DOHH2 (cell line): Measurements from ENCODE around the gene DUXB.

Experiments
- H3F3A ChIP-seq: fragments of 200-600 bp; sonication (generic), shearing (Covaris generic); 2 replicates; pipeline ENCODE4 v1.6.0; 2016; ENCODE audit warnings: antibody characterized with exemption, mild to moderate bottlenecking; ENCODE audit not compliant: control insufficient read depth, insufficient read depth
- H3K27ac ChIP-seq: fragments of 200-600 bp; sonication (generic); 2 replicates; pipeline ENCODE4 v1.5.1; 2014; ENCODE audit warnings: low read depth, mild to moderate bottlenecking, low read length, moderate library complexity
- H3K27me3 ChIP-seq: fragments of 200-600 bp; sonication (generic); 2 replicates; pipeline ENCODE4 v1.6.1; 2014; ENCODE audit warnings: mild to moderate bottlenecking, low read length, mixed read lengths; ENCODE audit not compliant: control insufficient read depth
- H3K36me3 ChIP-seq: fragments of 200-600 bp; sonication (generic); 2 replicates; pipeline ENCODE4 v1.6.1; 2014; ENCODE audit warnings: mild to moderate bottlenecking, low read length, moderate library complexity, mixed read lengths; ENCODE audit not compliant: control insufficient read depth
- H3K4me1 ChIP-seq: fragments of 200-600 bp; sonication (generic); 2 replicates; pipeline ENCODE4 v1.6.1; 2014; ENCODE audit warnings: mild to moderate bottlenecking, low read length, mixed read lengths; ENCODE audit not compliant: control insufficient read depth
- H3K4me2 ChIP-seq: fragments of 200-600 bp; sonication (generic); 2 replicates; pipeline ENCODE4 v1.6.0; 2014; ENCODE audit warnings: mild to moderate bottlenecking, low read length, moderate library complexity
- H3K4me3 ChIP-seq: fragments of 200-600 bp; sonication (generic); 2 replicates; pipeline ENCODE4 v1.5.1; 2014; ENCODE audit warnings: mild to moderate bottlenecking, low read length, mixed read lengths
- H3K79me2 ChIP-seq: fragments of 200-600 bp; sonication (generic); 2 replicates; pipeline ENCODE4 v1.6.1; 2014; ENCODE audit warnings: mild to moderate bottlenecking, low read length, mixed read lengths; ENCODE audit not compliant: control insufficient read depth
- H3K9me2 ChIP-seq: fragments of 200-600 bp; sonication (generic); replicated peaks from 2 replicates; pipeline ENCODE4 v1.6.1; 2014; ENCODE audit warnings: mild to moderate bottlenecking, low read length, mixed read lengths; ENCODE audit not compliant: control insufficient read depth
- H3K9me3 ChIP-seq: fragments of 200-600 bp; sonication (generic); 2 replicates; pipeline ENCODE4 v1.6.1; 2014; ENCODE audit warnings: antibody characterized with exemption, low read length, mixed read lengths; ENCODE audit not compliant: control insufficient read depth, insufficient read depth
- H4K20me1 ChIP-seq: fragments of 200-600 bp; sonication (generic); 2 replicates; pipeline ENCODE4 v1.6.0; 2014; ENCODE audit warnings: low read depth, mild to moderate bottlenecking, antibody characterized with exemption, low read length, moderate library complexity; ENCODE audit not compliant: control insufficient read depth, insufficient read depth
- CTCF ChIP-seq: fragments of 200-600 bp; sonication (generic); IDR thresholded peaks from one replicate; pipeline ENCODE4 v1.5.1; 2014; ENCODE audit warnings: antibody characterized with exemption, mild to moderate bottlenecking, low read depth, low read length; ENCODE audit not compliant: poor library complexity, severe bottlenecking
- EZH2phosphoT487 ChIP-seq: fragments of 200-600 bp; sonication (generic); IDR thresholded peaks from 2 replicates; pipeline ENCODE4 v1.6.1; 2017; ENCODE audit warnings: borderline replicate concordance, mild to moderate bottlenecking, antibody characterized with exemption, low read length, moderate library complexity, mixed read lengths

DUXB gene

GRCh38 chr16:75710344-75710743, 9.1 kb upstream of the DUXB start:
- Histone ChIP-seq H3F3A (no peaks in the 10 kb centered on the region), H3K79me2 (no peaks in the 10 kb centered on the region), H3K36me3 (no peaks in the 10 kb centered on the region), H3K4me3 (no peak overlapping the region), H3K9me3 (peaks cover 28% of the 10 kb centered on the region), H3K4me1 (no peaks in the 10 kb centered on the region), H3K9me2 (no peaks in the 10 kb centered on the region), H3K4me2 (no peak overlapping the region), H4K20me1 (no peaks in the 10 kb centered on the region), H3K27me3 (no peaks in the 10 kb centered on the region), H3K27ac (no peak overlapping the region)
- TF ChIP-seq CTCF = no peak
- TF ChIP-seq EZH2phosphoT487 = no peak

GRCh38 chr16:75703306-75703705, 2.0 kb upstream of the DUXB start:
- H3F3A ChIP-seq = no peaks in the 10 kb centered on the region
- H3K27ac ChIP-seq = no peak overlapping the region
- H3K4me1 ChIP-seq = no peaks in the 10 kb centered on the region
- H3K79me2 ChIP-seq = no peaks in the 10 kb centered on the region
- H4K20me1 ChIP-seq = no peaks in the 10 kb centered on the region
- no peaks in the 10 kb centered on the region for H3K9me2 ChIP-seq
- no peaks in the 10 kb centered on the region for H3K9me3 ChIP-seq
- H3K27me3 ChIP-seq = no peaks in the 10 kb centered on the region
- TF ChIP-seq EZH2phosphoT487 (no peak), CTCF (no peak)
- H3K36me3 ChIP-seq = no peaks in the 10 kb centered on the region
- no peak overlapping the region for H3K4me3 ChIP-seq
- no peak overlapping the region for H3K4me2 ChIP-seq

- TF ChIP-seq CTCF (no peak), EZH2phosphoT487 (no peak)
- Histone ChIP-seq H3K4me1 (no peaks in the 10 kb centered on the region), H3K9me2 (no peaks in the 10 kb centered on the region), H3K4me2 (no peak overlapping the region), H3K4me3 (no peak overlapping the region), H3K27me3 (no peaks in the 10 kb centered on the region), H4K20me1 (no peaks in the 10 kb centered on the region), H3K36me3 (no peaks in the 10 kb centered on the region), H3K27ac (no peak overlapping the region), H3K9me3 (no peaks in the 10 kb centered on the region), H3F3A (no peaks in the 10 kb centered on the region), H3K79me2 (no peaks in the 10 kb centered on the region)
Measured at GRCh38 chr16:75702242-75702641, 981 bp upstream of the DUXB start.

- H3K79me2 ChIP-seq = no peaks in the 10 kb centered on the region
- no peaks in the 10 kb centered on the region for H4K20me1 ChIP-seq
- no peak for TF ChIP-seq EZH2phosphoT487
- TF ChIP-seq CTCF = no peak
- H3K27ac ChIP-seq = no peak overlapping the region
- H3K4me2 ChIP-seq = no peak overlapping the region
- no peak overlapping the region for H3K4me3 ChIP-seq
- no peaks in the 10 kb centered on the region for H3K4me1 ChIP-seq
- no peaks in the 10 kb centered on the region for H3K9me3 ChIP-seq
- no peaks in the 10 kb centered on the region for H3F3A ChIP-seq
- no peaks in the 10 kb centered on the region for H3K36me3 ChIP-seq
- H3K9me2 ChIP-seq = no peaks in the 10 kb centered on the region
- H3K27me3 ChIP-seq = no peaks in the 10 kb centered on the region
Measured at GRCh38 chr16:75697571-75697970, 3.7 kb downstream of the DUXB start.
